ENCODE measurements around the gene PBX1. TPM values are rescaled to one million over a fixed set of nuclear protein-coding genes. Genes with fewer than 3 reads are reported as not detected.
A peak's percentile ranks its signal among the peaks of the same experiment; 100 is the strongest.
"Not testable (repeated sequence)": the region's sequence is repeated elsewhere in the genome, so short reads cannot be mapped to it uniquely, and the experiment has no call there.

Gene PBX1
- total RNA-seq, 1 donor from 2014 or later: 719 TPM

DNA sequence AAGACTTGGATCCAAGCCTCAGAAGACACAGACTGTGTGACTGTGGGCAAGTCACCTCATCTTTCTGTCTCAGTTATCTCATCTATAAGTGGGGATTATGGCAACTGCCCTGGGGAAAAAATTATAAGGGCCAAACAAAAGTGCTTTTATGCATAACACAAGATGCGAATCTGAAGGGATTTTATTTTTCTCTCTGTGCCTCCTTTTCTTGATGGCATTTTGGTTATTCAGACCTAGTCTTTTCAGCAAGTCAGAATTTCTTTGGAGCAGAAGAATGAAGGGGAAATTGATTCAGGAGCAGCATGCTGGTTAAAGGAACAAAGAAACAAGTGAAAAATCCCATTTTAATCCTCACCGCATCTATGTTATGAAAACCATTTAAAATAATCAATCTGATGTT lies 86.9 kb downstream of the PBX1 start:
- H3K27me3 Mint-ChIP-seq (ENCODE audit: low read depth): no peaks in the 10 kb centered on the region
- H3K9me3 Mint-ChIP-seq: no peaks in the 10 kb centered on the region
- peak overlapping the region; percentile 95 for H3K27ac Mint-ChIP-seq
- DNase-seq (ENCODE audit: low spot score in 2 of 2, unreplicated experiment in 2 of 2): no peak
- H3K36me3 Mint-ChIP-seq: peaks cover 20% of the 10 kb centered on the region
- peaks cover 91% of the 10 kb centered on the region for H3K4me1 Mint-ChIP-seq
- TF ChIP-seq CTCF (IDR thresholded peaks at IDR 0.05; ENCODE audit: unreplicated experiment): no peak
- H3K4me3 Mint-ChIP-seq: no peak overlapping the region

DNA sequence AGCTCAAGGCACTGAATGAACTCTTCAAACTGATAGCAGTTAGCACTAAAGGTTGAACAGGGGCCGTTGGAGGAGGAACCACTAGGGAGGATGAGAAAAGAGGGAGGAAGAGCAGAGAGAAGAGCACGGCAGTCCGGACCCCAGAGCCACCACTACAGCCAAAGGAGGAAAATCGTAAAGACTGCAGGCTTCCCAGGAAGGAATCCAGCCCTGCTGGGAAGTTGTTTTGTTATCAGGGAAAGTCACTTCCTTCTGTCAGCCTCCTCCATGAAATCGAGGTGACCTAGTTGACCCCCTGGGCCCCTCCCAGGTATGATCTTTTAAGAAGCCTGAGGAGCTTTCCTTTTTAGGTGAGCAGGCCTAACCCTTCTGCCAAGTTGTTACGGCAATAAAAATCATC lies 88.2 kb downstream of the PBX1 start:
- Mint-ChIP-seq H3K9me3 (no peaks in the 10 kb centered on the region), H3K36me3 (peaks cover 15% of the 10 kb centered on the region), H3K4me3 (peak overlapping the region; percentile 25), H3K27me3 (ENCODE audit: low read depth) (no peaks in the 10 kb centered on the region), H3K4me1 (peaks cover 91% of the 10 kb centered on the region), H3K27ac (peak overlapping the region; percentile 95)
- no peak for TF ChIP-seq CTCF (IDR thresholded peaks at IDR 0.05; ENCODE audit: unreplicated experiment)
- DNase-seq (ENCODE audit: low spot score in 2 of 2, unreplicated experiment in 2 of 2): no peak

- Mint-ChIP-seq H3K27ac (peak overlapping the region; percentile 95), H3K4me3 (peak overlapping the region; percentile 21), H3K9me3 (no peaks in the 10 kb centered on the region), H3K4me1 (peaks cover 80% of the 10 kb centered on the region), H3K27me3 (ENCODE audit: low read depth) (no peaks in the 10 kb centered on the region), H3K36me3 (peaks cover 6% of the 10 kb centered on the region)
- no peak for TF ChIP-seq CTCF (IDR thresholded peaks at IDR 0.05; ENCODE audit: unreplicated experiment)
- no peak for DNase-seq (ENCODE audit: low spot score in 2 of 2, unreplicated experiment in 2 of 2)
Measured at GRCh38 chr1:164648636-164649035, 89.7 kb downstream of the PBX1 start.

- no peak for TF ChIP-seq CTCF (IDR thresholded peaks at IDR 0.05; ENCODE audit: unreplicated experiment)
- Mint-ChIP-seq H3K9me3 (no peaks in the 10 kb centered on the region), H3K36me3 (peaks cover 10% of the 10 kb centered on the region), H3K4me3 (no peak overlapping the region), H3K27me3 (ENCODE audit: low read depth) (no peaks in the 10 kb centered on the region), H3K4me1 (peaks cover 79% of the 10 kb centered on the region), H3K27ac (peak overlapping the region; percentile 95)
- no peak for DNase-seq (ENCODE audit: low spot score in 2 of 2, unreplicated experiment in 2 of 2)
Measured at GRCh38 chr1:164649146-164649545, 90.2 kb downstream of the PBX1 start.

- no peak for DNase-seq (ENCODE audit: low spot score in 2 of 2, unreplicated experiment in 2 of 2)
- H3K9me3 Mint-ChIP-seq: no peaks in the 10 kb centered on the region
- peaks cover 14% of the 10 kb centered on the region for H3K36me3 Mint-ChIP-seq
- no peaks in the 10 kb centered on the region for H3K27me3 Mint-ChIP-seq (ENCODE audit: low read depth)
- no peak for TF ChIP-seq CTCF (IDR thresholded peaks at IDR 0.05; ENCODE audit: unreplicated experiment)
- peaks cover 75% of the 10 kb centered on the region for H3K4me1 Mint-ChIP-seq
- H3K27ac Mint-ChIP-seq: peak overlapping the region; percentile 95
- H3K4me3 Mint-ChIP-seq: no peak overlapping the region
Measured at GRCh38 chr1:164650531-164650930, 91.5 kb downstream of the PBX1 start.

DNA sequence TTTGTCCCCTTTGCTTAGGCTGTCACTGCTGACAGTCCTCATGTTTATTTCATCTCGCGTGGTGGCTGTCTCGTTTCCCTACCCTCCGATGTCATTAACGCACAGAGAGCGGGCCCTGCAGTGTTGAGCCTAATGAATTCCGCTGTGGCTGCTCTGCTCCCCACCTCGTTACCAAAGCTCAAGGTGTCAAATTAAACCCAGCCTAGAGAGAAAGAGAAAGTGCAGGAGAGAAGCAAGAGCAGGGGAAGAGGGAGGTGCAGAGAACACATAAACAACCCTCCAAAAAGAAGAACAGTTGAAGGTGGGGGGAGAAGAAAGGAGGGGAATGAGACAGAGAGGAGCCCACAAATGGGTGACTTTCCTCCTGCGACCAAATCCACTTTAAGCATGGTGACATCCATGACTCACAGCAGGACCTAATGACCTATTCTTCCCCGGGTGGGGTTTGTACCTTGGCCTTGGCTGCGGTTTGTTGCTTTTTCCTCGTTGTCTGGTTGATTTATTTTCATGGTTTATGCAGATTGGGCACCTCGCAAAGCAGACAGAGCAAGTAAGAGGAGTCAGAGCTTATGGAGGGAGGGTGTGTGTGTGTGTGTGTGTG lies 92.5 kb downstream of the PBX1 start:
- Mint-ChIP-seq H3K4me3 (no peak overlapping the region), H3K27me3 (ENCODE audit: low read depth) (no peaks in the 10 kb centered on the region), H3K27ac (peak overlapping the region; percentile 95), H3K4me1 (peaks cover 71% of the 10 kb centered on the region), H3K9me3 (no peaks in the 10 kb centered on the region), H3K36me3 (peaks cover 11% of the 10 kb centered on the region)
- no peak for DNase-seq (ENCODE audit: low spot score in 2 of 2, unreplicated experiment in 2 of 2)
- TF ChIP-seq CTCF (IDR thresholded peaks at IDR 0.05; ENCODE audit: unreplicated experiment): no peak

GRCh38 chr1:164652969-164653368 lies 94.0 kb downstream of the PBX1 start:
- Mint-ChIP-seq H3K4me1 (peaks cover 70% of the 10 kb centered on the region), H3K36me3 (peaks cover 13% of the 10 kb centered on the region)
- not testable (repeated sequence) for DNase-seq (ENCODE audit: low spot score in 2 of 2, unreplicated experiment in 2 of 2); H3K4me3 Mint-ChIP-seq; H3K27me3 Mint-ChIP-seq (ENCODE audit: low read depth); H3K27ac Mint-ChIP-seq; H3K9me3 Mint-ChIP-seq
